Measurements from ENCODE around the gene KCP. TPM values are rescaled to one million over a fixed set of nuclear protein-coding genes. Genes with fewer than 3 reads are reported as not detected.

The KCP gene
- total RNA-seq, 1 experiment from 2014 or later: 5.3 TPM

DNA sequence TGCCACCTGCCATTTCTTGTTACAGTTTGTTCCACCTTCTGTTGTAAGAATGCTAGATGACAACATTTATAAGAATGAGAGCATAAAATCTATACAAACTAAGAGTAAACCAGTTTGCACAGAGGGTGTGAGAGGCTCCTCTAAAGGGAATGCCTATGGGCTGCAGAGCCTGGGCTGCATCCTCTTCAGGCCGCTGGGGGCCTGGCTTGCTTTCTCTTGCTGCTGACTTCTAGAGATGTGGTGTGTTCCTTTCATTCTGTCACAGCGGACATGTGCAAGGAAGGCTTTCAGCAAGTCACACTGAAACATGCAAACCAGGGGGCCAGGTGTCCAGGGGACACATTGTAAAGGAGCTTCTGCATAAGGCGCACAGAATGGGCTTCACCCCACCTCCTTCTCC lies 55.0 kb downstream of the KCP start:
- Histone ChIP-seq H3K79me2 (ENCODE audit: insufficient read depth, low read length) (no peaks in the 10 kb centered on the region), H2AFZ (ENCODE audit: low read length) (no peak overlapping the region), H3T11ph (ENCODE audit: low read length) (no peak overlapping the region), H3K23me2 (ENCODE audit: insufficient read length, low read depth, low read length, poor library complexity, severe bottlenecking) (no peaks in the 10 kb centered on the region), H3K18ac (ENCODE audit: insufficient read length, low read depth, low read length) (no peak overlapping the region), H2BK120ac (ENCODE audit: low read depth, low read length, poor library complexity, severe bottlenecking) (no peak overlapping the region), H3K9me3 (ENCODE audit: control insufficient read depth, low read depth, low read length) (no peaks in the 10 kb centered on the region), H2BK15ac (ENCODE audit: low read depth, low read length) (no peak overlapping the region), H3K9ac (ENCODE audit: extremely low read depth, insufficient read length, low read length) (no peak overlapping the region), H2BK20ac (ENCODE audit: low read depth, low read length, poor library complexity, severe bottlenecking) (no peak overlapping the region), H3K4me1 (ENCODE audit: insufficient read depth, low read length) (no peaks in the 10 kb centered on the region), H4K8ac (replicated peaks; ENCODE audit: insufficient read length, low read depth, low read length) (no peak overlapping the region), H4K5ac (ENCODE audit: insufficient read length, low read depth, low read length) (no peak overlapping the region), H3K27ac (ENCODE audit: insufficient read length, low read depth, low read length) (no peak overlapping the region), H2BK12ac (ENCODE audit: insufficient read length, low read depth, low read length) (no peak overlapping the region), H3K23ac (ENCODE audit: insufficient read length, low read depth, low read length) (no peak overlapping the region), H4K91ac (ENCODE audit: insufficient read length, low read depth, low read length) (no peak overlapping the region), H4K20me1 (ENCODE audit: control insufficient read depth, insufficient read depth, insufficient read length) (no peaks in the 10 kb centered on the region), H2BK5ac (ENCODE audit: insufficient read length, low read length) (no peak overlapping the region), H3K4me2 (ENCODE audit: insufficient read depth, insufficient read length, low read length) (no peak overlapping the region), H3K56ac (ENCODE audit: insufficient read length, low read depth, low read length) (no peak overlapping the region), H3K27me3 (ENCODE audit: insufficient read depth, low read length) (no peaks in the 10 kb centered on the region), H3K14ac (ENCODE audit: insufficient read depth, low read length) (no peak overlapping the region), H2AK5ac (ENCODE audit: insufficient read length, low read length) (no peak overlapping the region), H3K4ac (ENCODE audit: low read depth, low read length) (no peak overlapping the region), H3K79me1 (ENCODE audit: insufficient read depth, low read depth, low read length, poor library complexity, severe bottlenecking) (no peaks in the 10 kb centered on the region)
- Mint-ChIP-seq H3K36me3 (ENCODE audit: insufficient read depth in 1 of 3, low read depth in 3 of 3) (peaks cover 0 to 7% (median 0%) of the 10 kb centered on the region in 3 experiments; a peak in 1 of 7 replicates), H3K27ac (no peak overlapping the region), H3K4me3 (no peak overlapping the region), H3K4me1 (peaks cover 9 to 16% of the 10 kb centered on the region in 2 experiments; a peak in 3 of 4 replicates), H3K9me3 (no peaks in the 10 kb centered on the region), H3K27me3 (ENCODE audit: low read depth) (no peaks in the 10 kb centered on the region; the same call in 1 of the 2 replicates)
- WGBS (ENCODE audit: extremely low coverage, insufficient read length, low lambda C conversion rate): no CpG with 5 or more reads among the region's 3 CpGs
- DNase-seq: no peak
- TF ChIP-seq, protein P1, sequence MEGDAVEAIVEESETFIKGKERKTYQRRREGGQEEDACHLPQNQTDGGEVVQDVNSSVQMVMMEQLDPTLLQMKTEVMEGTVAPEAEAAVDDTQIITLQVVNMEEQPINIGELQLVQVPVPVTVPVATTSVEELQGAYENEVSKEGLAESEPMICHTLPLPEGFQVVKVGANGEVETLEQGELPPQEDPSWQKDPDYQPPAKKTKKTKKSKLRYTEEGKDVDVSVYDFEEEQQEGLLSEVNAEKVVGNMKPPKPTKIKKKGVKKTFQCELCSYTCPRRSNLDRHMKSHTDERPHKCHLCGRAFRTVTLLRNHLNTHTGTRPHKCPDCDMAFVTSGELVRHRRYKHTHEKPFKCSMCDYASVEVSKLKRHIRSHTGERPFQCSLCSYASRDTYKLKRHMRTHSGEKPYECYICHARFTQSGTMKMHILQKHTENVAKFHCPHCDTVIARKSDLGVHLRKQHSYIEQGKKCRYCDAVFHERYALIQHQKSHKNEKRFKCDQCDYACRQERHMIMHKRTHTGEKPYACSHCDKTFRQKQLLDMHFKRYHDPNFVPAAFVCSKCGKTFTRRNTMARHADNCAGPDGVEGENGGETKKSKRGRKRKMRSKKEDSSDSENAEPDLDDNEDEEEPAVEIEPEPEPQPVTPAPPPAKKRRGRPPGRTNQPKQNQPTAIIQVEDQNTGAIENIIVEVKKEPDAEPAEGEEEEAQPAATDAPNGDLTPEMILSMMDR (conservative IDR thresholded peaks at IDR 0.05): no peak
